GM10847 (cell line): ENCODE measurements around the gene SRSF11.

ENCODE experiments used
- POLR2A ChIP-seq: IDR thresholded peaks from 2 replicates; pipeline ENCODE4 v1.6.1; 2011; ENCODE audit not compliant: insufficient read length; ENCODE audit errors: extremely low read depth

SRSF11 gene

DNA sequence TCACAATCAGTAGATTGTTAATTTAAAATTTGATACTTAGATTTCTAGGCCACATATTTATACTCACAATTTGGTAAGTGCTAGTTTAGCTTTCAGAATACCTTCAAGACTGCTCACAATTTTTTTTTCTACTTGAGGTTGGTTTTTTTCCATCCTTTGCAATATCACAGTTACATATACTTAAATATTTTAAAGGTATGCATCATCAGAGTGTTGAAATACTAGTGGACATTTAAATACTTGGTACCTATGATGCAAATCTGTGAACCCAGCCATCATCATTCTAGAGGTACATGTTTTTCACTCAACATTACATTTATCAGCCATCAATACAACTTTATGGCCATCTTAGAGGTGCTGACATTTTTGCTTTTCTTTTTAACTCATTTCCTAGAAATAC is 9.6 kb upstream of the SRSF11 start:
- TF ChIP-seq POLR2A, result no peak

DNA sequence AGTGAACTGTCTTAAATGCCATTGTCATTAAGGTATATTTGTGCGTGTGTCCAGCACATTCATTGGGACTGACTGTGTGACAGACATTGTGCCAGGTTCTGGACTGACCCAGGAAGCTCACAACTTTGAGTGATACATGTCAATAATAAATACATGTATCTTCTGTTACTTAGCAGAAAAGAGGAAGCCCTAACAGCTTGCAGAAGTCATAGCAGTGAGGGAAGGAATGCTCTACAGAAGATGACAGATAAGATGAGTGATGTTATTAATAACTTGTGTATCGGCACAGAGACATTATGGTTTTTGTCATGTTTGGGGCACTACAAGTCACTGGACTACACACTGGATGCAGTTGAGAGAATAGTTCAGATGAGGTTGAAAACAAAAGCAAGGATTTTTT is 1.2 kb upstream of the SRSF11 start:
- no peak for TF ChIP-seq POLR2A

DNA sequence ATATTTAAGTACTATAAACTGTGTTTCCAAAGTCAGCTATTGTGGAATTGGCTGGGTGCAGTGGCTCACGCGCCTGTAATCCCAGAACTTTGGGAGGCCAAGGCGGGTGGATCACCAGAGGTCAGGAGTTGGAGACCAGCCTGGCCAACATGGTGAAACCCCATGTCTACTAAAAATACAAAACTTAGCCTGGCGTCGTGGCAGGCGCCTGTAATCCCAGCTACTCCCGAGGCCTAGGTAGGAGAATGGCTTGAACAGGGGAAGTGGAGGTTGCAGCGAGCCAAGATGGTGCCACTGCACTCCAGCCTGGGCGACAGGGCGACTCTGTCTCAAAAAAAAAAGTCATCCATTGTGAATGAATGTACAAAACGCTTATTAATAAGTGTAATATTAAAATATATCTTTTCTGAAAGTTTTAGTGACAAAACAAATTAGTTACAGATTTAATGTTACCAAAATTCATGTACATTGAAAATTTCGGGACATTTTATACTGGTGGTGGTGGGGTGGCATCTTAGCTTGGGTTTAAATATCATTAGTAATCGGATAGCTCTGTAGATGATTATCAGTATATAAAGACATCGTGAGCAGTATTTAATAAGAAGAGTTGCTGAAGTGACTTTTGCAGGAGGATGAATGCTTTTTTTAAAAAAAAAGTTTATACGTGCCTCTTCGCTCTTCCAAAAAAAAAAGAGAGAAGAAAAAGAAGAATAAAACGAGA is 503 bp upstream of the SRSF11 start:
- TF ChIP-seq POLR2A, result no peak

DNA sequence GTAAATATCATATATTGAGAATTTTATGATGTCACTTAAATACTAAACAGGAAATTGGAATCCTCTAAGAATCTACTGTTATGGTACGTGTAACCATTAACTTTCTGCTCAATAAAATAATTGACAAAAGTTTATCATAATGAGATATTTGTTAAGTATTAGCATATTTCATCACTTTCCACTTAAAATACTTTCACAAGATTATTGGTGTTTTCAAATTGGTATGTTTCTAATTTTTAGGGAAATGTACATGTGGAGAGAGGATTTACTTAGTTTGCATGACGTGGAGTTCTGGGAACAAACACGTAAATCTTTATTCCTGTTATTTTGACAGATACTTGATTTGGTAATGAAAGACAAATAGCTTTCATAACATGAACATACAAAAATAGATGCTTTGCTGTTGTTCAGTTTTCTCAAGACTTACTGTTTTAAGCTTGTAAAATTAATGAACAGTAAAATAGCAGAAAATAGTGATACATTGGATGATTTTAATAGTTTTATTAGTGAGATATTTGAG is 1.6 kb downstream of the SRSF11 start:
- no peak for TF ChIP-seq POLR2A

DNA sequence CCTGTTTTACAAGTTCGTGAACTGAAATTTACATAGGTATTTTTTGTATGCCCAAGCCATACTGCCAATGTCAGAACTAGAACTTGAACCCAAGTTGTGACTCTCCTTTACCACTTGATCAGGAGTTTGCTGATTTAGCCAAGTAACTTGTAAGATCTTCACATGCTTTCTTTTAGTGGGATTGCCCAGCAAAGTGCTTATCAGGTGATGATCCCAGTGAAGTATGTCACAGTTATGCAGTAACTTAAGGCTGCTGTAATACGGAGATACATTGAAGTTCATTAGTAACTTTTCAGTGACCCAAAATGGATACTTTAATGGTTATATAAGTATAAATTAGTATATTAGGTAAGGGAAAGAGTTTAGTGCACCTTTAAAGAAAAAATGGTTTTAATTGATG is 3.8 kb downstream of the SRSF11 start:
- no peak for TF ChIP-seq POLR2A

DNA sequence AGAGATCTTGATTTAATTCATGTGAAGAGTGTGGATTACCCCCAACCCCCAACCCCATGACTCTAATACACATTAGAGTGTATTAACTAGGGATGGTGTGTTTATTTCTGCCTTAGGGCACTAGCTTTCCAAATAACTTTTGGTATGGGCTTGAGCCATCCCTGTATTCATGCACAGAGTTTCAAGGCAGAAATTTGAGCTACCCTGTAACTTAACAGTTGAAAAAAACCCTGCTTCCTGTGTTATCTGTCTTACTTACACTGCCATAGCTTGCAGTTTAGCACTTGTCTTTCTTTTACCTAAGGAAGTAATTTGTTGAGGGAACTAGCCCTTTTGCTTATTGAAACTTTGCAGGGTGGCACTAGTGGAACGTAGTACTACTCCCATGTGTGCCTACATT is 6.3 kb downstream of the SRSF11 start:
- TF ChIP-seq POLR2A, result no peak

DNA sequence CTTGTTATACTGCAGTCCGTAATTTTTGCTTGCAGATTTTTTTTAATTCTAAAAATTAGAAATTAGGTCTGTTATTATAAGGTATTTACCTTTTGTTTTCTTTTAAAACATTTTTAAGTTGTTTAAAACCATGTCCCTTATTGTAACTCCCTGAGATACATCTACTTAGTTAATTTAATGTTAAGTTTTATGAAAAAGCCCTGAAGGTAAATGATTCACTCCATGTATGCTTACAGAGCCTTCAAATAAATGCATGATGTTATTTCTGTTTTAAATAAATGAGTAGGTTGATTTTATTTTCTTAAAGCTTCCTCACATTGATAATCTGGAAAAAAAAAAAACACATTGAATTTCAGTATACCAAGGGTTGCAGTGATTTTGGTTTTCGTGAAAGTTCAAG is 7.5 kb downstream of the SRSF11 start:
- no peak for TF ChIP-seq POLR2A

DNA sequence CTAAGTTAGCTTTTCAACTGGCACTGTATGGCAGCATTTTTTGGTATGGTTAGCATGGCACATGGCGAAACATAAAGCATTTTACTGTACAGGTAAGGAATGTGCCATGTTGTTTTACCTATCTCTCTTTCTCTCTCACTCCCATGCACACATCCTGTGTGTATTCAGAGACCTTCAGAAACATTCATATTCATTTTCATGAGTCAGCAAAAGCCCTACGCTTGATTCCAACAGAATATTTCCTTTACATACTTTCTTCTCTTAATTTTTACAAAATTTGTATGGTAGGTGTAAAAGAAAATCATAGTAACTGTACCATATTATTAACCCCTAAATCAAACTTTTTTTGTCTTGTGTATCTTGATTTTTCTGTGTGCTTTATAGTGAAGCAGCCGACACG is 10.3 kb downstream of the SRSF11 start:
- TF ChIP-seq POLR2A, result no peak

DNA sequence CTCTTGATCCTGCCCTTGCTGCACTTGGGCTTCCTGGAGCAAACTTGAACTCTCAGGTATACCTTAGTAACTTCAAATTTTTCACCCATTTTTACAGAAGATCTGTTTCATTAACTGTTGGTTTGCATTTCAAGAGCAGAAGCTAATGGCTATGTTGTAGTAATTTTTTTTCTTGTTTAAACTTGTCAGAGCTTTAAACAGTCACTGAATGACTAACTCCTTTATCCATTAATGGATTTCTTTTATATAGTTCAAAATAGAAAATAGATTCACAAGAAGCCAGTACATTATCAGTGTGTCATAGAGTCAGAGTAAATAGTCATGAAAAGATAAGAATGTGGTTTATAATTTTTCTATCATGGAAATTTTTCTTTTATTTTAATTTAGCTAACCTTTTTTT is 13.6 kb downstream of the SRSF11 start:
- no peak for TF ChIP-seq POLR2A

DNA sequence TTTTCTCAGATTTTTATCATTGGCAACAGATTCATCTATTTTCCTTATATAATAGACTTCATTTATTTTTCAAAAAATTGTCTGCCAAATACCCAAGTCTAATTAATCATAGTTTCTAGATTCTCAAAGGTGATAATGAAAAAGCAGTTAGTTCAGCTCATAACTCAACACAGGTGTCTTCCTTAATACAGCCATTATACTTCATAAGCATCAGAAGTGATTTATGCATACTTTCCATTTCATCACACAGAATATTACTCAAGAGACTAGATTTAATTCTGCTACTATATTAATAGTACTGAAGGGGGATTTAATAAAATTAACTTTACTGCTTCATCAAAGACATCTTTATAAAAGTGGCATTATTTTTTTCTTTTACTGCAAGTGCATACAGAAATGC is 18.8 kb downstream of the SRSF11 start:
- no peak for TF ChIP-seq POLR2A

DNA sequence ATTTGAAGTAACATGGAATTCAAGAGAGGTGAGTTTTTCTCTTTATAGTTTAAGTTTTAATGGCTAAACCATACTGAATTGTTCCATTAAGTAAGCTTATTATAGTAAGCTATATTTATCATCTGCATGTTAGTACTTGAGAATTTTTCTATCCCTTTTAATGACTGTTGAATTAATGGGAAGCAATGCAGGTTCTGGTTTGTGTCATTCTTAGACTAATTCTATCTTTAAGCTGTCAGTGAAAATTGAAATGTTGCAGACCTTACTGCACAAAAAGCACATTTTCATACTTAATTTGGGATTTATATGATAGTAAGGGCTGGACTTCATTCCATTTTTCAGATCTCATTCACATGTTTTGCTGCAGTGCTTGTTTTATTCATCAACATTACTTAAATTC is 25.9 kb downstream of the SRSF11 start:
- no peak for TF ChIP-seq POLR2A

DNA sequence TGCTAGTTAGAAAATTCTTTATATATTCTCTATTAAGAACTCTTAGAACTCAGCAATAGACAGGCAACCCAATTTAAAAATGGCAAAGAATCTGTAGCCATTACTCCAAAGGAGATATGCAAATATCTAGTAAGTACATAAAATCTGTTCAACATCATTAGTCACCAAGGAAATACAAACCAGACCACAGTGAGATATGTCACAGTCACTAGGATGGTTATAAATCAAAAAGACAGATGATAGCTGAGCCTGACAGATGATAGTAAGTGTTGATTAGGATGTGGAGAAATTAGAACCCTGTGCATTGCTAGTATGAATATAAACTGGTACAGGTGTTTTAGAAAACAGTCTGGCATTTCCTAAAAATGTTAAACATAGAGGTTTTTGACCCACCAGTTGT is 26.6 kb downstream of the SRSF11 start:
- no peak for TF ChIP-seq POLR2A

DNA sequence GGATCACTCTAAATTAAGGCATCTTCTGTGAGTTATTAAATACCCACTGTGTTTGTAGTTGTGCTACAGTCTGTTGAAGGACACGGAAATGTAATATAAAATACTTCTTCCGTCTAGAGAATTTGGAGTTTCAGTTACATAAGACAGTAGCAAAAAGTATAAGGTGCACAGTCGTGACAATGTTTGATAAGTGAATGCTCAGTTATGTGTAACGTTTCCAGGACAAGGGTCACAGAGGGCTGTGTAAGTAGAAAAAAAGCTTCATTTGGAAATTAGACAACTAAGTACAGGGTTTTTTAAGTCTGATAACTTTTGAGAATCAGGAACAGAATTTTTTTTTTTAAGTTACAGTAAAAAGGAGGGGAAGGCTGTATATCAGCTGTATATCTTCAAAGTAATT is 27.5 kb downstream of the SRSF11 start:
- TF ChIP-seq POLR2A, result no peak

DNA sequence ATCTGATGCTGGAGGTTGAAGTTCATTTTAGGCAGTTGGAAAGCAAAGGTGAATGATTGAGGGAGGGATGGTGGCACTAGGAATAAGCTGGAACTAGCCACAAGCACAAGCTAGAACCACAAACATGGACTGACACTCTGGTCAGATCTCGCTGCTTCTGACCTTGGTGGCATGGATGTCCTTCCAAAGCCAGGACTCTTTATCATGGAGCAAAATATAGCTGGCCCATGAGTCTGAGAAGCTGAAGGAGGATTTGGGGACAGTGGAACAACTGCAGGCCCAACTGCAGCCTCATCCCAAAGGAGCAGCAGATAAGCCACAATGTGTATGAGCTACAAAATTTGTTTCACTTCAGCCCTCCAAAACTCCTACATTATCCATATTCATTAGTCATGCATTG is 35.5 kb downstream of the SRSF11 start:
- TF ChIP-seq POLR2A, result no peak

DNA sequence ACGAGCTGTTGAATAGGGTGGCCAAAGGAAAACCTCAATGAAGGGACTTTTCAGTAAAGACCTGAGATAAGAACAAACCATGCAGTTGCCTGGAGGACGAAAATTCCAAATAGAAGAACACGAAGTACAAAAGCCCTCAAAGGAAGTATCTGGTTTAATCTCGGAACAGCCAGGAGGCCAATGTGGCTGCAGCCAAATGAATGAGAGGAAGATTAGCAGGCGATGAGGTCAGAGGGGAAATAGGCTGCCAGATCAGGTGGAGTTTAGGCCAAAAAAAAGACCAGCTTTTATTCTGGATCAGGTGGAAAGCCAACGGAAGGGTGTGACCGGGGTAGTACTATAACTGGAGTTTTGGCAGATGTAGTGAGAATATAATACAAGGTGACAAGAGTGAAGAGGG is 43.7 kb downstream of the SRSF11 start:
- no peak for TF ChIP-seq POLR2A

DNA sequence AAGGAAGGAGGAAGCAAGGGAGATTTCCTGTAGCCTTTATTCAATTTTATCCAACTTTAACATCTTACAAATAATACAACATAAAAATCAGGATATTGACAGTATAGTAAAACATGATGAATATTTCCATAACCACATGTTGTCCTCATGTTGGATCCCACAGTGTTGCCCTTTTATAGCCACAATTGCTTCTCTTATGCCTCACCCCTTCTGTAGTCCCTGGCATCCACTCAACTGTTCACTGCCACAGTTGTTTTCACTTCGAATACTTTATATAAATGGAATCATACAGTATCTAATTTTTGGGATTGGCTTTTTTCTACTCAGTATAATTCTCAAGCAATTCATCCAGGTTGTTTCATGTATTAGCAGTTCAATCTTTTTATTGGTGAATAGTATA is 44.8 kb downstream of the SRSF11 start:
- no peak for TF ChIP-seq POLR2A

DNA sequence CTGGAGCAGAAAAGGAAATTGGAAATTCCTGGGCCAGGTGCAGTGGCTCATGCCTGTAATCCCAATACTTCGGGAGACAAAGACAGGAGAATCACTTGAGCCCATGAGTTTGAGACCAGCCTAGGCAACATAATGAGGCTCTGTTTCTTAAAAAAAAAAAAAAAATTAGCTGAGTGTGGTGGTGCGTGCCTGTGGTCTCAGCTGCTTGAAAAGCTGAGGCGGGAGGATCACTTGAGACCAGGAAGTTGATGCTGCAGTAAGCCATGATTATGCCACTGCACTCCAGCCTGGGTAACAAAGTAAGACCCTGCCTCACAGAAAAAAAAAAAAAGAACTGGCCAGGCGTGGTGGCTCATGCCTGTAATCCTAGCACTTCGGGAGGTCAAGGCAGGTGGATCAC is 56.7 kb downstream of the SRSF11 start:
- TF ChIP-seq POLR2A, result no peak
